SK-MEL-5 (cell line): Measurements from ENCODE around the gene PRKCZ. TPM values are rescaled to one million over a fixed set of nuclear protein-coding genes. Genes with fewer than 3 reads are reported as not detected.

ENCODE experiments used
- DNase-seq: peaks from one replicate; pipeline ENCODE4 v3.0.0-alpha.2; 2016; ENCODE audit warnings: low read depth, low spot score
- in situ Hi-C: cut with HindIII; loops from 2 replicates; pipeline ENCODE4 v1.10.0; 2016; ENCODE audit warnings: low sequenced_read_pairs, high pct_unique_total_duplicates, low pct_unique_long_range_greater_than_20kb
- total RNA-seq: library from RNA; depleted of rRNA; stranded (reverse); fragments of >200 nt; shearing (Covaris generic); gene quantifications from 2 replicates; pipeline ENCODE4 v1.2.3, GENCODE V29; 2014

The PRKCZ gene
- total RNA-seq, 1 experiment from 2014 or later = 19.8 TPM

DNA sequence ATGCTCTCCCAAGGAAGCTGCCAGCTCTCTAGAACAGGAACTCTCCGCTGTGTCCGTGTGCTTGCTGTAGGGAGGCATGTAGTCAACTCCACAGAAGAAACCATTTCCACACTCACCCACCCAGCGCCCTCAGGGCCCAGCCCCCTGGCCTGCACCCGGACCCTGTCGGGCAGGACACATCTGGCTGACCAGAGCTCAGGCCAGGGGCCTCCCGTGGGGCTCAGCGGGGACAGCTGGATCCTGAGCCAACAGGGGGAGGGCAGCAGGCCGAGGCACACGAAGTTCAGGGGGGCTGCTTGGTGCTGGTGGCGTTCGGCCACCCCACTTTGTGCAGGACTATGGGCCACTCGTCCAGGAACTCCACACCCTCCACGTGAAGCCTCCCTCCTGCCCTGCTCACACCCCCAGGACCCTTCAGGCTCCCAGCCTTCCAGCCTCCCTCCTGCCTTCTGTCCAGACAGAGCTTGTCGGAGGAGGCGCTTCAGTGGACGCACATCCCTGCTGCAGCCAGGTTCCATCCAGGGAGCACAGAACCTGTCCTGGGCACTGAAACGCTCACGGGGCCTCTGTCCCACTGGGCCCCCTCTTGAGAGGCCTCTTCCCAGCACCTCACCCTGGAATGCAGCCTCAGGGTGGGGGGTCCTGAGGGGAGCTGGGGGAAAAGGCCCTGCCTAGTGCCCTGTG, 159.3 kb downstream of the PRKCZ start:
- in situ Hi-C loops = no loop called here

DNA sequence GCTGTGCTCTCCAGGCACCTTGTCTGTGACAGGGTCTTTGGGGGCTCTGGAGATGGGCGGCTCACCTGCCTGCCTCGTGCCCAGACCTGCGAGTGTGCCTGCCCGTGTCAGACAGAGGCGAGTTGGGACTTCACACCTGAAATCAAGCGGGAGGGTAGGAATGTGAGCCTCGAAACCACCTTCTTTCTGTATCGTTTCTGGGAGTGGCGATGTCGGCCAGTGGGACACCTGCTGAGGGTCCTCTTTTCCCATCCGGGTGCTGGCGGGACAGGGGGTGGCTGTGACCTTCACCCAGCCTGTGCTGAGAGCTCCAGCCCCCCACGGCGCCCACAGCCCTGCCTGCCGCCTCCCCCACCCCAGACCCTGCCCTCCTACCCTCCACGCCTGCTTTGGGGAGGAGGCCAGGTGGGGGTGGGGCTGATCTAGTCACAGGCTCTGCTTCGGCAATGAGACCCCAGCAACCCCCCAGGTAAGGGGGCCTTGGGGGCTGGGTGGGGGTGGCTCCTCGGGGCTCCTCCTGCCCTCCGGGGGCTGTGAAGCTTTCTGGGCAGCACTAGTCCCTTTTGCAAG, 160.0 kb downstream of the PRKCZ start:
- in situ Hi-C loops = no loop called here
- DNase-seq = no peak

More for the DNA sequence above, 159.3 kb downstream of the PRKCZ start:
- no peak for DNase-seq

DNA sequence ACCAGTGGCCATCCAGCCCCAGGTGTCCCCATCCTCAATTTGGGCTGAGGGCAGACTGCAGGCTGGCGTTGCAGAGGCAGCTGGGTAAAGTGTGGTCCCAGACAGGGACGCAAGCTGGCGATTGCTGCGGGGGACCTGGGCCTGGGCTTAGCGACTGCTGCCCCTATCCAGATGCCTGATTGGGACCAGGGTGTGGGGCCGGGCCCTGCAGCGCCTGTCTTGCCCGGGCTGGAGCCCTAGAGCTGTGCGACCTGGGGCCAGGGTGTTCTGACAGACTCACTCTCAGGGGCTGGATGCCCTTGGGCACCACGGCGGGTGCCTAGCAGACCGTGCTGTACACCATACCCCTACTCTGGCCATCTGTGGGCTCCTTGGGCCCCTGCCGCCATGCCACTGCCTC, 160.6 kb downstream of the PRKCZ start:
- in situ Hi-C loops = no loop called here
- DNase-seq = no peak

DNA sequence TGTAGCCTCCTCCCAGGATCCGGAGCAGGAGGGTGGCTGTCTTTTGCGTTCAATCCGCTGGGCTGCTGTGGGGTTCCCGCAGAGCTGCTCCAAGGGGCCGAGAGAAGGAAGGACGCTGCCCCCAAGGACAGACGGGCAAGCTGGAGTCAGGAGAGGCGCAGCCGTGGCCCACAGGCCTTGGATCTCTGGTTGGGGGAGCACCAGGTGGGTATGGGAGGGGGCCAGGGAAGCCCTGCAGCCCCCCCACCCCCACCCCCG, 162.0 kb downstream of the PRKCZ start:
- in situ Hi-C loops = no loop called here
- no peak for DNase-seq

DNA sequence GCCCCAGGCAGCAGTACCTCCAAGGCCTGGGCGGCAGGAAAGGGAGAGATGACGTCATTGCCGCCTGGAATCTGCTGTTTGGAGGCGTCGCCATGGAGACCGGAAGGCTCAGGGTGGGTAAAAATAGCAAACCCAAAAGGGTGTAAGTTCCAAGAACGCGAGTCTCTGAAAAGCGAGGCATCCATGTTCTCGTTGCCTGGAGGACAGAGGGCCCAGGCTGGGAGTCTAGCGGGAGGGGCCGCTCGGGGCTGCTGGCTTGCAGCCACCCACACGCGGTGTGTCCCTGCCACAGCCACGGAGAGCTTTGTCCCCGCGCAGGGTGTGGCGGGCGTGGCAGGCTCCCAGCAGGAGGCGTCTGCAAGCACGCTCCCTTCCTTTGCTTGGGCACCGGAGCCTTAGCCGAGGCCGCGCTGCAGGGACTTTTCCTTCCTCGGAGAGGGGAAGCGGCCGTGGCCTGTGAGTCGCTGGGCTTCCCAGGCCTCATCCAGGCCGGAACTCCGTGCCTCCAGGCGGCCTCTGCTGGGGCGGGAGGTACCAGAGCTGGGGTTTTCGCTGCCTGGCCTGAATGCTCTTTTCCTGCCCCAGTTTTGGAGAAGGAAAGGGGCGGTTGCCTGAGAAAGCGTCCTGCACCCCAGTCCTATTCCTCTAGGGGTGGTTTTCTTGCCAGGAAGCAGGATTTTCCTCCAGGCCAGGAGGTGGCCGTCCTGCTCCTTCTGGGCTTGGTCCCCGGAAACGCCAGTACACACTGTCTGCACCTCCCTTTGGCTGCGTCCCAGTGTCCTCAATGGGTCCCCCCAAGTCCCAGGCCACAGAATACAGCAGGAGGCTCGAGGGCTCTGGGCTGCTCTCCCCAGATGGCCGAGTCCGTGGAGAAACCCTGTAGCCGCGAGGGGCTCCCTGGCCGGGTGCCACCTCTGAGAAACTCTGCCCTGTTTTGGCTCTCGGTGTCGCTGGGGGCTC, 162.6 kb downstream of the PRKCZ start:
- DNase-seq = peak; percentile 84
- in situ Hi-C loops = no loop called here

DNA sequence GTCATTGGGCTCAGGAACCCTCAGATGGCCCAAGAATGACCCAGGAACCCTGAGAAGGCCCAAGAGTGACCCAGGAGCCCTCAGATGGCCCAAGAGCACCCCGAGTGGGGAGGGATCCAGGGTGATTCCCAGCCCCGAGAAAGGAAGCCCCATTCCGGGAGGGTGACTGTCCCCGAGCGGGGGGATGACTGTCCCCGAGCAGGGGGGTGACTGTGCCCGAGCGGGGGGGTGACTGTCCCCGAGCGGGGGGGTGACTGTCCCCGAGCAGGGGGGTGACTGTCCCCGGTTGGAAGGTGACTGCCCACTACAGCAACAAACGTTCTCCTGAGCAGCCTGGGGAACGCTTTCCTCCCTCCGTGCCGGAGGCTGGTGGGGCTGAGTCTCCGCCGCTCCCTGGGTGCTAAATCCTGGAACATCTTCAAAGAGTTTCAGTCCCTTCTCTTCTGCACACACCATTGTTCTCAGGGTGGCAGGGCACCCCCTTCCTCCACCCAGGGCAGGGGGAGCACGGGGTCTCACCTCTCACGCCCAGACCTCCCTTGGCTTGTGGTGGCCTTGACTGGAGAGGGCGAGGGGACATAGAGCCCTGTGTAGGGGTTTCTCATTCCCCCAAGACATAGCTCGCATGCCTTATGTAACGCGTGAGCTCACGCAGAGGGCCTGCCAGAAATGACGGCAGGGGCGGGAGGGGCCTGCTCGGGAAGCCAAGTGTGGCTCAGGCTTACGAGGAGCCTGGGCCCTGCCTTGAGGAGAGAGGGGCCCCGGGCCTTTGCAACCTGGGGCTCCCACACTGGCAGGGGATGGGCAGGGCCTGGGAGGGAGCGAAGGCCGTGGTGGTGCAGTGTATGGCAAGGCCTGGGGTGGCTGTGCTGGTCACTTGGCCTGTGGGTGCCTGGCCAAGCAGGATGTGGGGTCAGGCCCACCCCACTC, 163.6 kb downstream of the PRKCZ start:
- no peak for DNase-seq
- in situ Hi-C loops = no loop called here

DNA sequence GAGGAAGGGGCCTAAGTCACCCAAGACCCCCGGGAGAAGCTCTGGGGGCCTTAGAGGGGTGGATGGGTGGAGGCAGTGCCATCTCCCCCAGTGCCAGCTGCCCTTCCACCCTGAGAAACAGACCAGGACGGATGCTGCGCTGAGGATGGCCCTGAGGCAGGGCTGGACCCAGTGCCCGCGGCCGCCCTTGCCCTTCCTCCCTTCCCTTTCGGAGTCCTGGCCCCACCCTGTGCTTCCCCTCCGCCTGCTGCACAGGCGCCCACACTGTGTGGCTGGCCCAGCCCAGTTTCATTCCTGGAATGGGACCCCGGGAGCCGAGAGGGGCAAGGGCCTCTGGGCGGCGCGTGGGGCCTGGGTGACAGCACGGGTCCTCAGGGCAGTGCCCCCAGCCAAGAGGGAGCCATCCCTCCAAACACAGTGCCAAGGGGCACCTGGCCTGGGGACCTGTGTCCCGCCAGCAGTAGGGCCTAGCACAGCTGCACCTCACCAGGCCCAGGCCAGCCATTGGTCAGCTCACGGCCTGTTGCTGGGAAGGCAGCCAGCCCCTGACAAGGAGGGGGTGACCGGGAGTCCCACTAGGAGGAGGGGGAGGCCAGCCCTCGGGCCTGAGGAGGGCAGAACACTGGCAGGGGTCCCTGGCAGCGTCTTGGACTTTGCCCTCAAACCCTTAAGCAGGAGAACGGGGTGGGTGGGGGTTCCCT, 164.5 kb downstream of the PRKCZ start:
- DNase-seq = no peak
- in situ Hi-C loops = no loop called here

DNA sequence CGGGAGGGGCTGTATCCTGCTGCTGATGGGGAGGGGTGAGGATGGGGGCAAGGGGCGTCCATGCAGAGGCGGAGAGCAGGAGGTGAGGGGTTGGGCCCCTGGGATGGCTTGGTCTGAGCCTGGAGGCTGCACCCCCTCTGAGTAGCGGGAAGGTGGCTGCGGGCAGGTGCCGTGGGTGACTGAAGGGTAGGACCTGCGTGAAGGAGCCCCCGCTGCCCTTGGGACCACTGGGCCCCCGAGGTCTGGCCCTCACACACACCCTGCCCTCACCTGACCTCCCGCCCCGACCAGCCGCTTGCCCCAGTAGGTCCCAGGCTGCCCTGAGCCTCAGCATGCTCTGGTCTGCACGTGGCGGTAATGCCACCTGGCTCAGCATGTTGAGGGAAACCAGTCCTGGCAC, 165.1 kb downstream of the PRKCZ start:
- in situ Hi-C loops = no loop called here
- DNase-seq = no peak

DNA sequence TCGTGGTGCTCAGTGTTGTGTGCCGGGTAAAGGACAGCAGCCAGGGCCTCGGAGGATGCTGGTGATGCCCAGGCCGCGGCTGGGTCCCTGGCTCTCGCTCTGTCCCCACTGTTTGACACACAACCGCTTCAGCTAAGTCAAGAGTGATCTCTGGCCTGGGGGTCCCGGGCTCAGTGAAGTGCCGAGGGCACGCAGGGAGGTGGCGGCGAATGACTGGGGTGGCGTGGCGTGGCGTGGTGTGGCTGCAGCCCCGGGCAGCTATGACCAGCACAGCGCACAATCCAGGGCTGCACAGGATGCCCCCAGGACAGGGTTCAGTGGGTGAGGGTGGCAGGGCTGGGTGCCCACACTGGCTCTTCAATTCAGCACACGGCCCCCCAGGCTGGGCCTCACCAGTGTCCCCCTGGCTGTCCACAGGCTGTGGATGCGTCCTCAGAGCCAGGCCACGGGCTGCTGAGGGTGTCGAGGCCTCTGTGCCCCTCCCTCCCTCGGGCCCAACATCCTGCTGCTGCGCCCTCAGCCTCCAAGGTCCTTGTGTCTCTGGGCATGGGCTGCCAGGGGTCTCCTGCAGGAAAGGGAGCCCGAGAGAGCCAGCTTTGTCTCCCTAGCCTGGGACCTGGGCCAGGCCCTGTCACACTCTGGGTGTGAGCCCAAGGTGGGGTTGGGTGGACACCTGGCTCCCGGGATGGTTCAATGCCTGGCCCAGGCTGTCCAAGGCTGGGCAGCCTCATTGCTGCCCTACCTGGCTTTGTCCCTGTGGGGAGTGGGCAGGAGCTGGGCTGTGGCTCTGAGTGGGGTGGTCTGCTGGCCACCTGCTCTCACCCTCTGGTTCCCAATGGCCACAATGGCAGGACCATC, 165.9 kb downstream of the PRKCZ start:
- in situ Hi-C loops = no loop called here
- DNase-seq = no peak

DNA sequence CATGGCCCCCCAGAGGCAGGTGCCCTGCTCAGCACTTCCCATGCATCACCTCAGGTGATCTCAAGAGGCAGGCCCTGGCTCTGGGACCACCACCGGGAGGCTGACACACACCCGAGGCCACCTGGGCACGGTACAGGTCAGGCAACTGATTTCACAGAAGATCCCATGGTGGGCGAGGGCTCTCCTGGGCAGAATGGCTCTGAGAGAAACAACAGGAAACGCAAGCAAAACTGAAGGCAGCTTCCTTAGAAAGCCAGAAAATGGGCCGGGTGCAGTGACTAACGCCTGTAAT, 166.5 kb downstream of the PRKCZ start:
- in situ Hi-C loops = no loop called here
- DNase-seq = no peak

DNA sequence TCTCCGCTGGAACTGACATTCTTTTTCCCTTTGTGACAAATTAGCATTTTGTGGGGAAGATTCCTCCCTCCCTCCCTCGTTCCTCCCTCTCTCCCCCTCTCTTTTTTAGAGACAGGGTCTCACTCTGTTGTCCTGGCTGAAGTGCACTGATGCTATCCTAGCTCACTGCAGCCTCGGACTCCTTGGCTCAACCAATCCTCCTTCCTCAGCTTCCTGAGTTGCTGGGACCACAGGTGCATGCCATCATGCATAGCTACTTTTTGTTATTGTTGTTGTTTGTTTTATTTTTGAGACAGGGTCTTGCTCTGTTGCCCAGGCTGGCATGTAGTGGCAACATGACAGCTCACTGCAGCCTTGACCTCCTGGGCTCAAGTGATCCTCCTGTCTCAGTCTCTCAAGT, 171.1 kb downstream of the PRKCZ start:
- DNase-seq = no peak
- in situ Hi-C loops = no loop called here

DNA sequence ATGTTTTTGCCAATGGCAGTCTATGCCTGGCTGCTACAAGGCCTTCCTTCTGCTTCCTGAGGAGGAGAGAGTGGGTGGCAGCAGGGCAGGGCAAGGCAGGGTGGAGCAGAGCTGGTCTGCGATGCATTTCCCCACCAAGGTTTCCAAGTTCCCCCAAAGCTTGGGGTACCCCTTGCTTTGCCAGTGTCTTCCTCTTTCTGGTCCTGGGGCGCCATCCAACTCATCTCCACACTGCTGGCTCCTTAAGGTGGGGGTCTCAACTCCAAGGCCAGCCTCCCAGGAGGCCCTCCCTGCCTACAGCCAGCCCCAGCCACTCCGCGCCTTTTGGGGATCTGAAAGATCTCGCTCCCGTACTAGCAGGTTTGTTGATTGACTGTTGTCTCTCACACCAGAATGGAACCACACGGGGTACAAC, 174.0 kb downstream of the PRKCZ start:
- no peak for DNase-seq
- in situ Hi-C loops = no loop called here

DNA sequence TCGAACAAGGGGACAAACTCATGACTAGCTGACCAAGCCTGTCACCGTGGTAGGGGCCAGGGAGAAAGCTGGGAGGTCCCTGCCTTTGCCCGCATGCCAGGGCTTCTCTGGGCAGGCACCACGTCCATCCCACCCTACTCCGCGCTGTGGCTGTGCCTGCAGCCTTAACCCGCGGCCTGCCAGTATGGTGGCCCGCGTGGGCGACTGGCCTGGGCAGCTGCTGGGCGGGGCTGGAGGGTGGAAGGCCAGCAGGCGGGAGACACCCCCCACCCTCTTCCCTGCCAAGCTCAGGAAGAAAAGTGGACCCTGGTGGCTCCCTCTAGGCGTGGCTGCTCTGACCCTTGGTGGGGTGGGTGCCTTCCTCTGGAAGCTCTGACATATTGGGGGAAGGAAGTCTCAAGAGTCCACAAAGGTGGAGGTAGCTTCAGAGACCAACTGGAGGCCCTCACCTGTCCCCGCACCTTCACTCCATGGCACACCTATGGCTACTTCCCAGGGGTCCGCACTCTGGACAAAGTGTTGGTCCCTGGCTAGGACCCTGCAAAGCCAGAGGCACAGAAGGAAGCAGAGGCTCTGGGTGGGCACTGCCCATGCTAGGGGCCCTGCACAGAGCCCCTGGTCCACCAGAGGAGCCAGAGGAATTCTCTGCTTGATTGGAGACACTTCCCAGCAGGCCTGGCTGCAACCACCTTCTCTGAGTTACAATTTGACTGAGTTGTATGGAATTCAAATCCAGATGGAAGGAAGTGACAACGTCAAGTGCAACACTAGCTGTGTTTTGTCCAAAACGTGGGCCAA, 174.6 kb downstream of the PRKCZ start:
- DNase-seq = no peak
- in situ Hi-C loops = no loop called here

DNA sequence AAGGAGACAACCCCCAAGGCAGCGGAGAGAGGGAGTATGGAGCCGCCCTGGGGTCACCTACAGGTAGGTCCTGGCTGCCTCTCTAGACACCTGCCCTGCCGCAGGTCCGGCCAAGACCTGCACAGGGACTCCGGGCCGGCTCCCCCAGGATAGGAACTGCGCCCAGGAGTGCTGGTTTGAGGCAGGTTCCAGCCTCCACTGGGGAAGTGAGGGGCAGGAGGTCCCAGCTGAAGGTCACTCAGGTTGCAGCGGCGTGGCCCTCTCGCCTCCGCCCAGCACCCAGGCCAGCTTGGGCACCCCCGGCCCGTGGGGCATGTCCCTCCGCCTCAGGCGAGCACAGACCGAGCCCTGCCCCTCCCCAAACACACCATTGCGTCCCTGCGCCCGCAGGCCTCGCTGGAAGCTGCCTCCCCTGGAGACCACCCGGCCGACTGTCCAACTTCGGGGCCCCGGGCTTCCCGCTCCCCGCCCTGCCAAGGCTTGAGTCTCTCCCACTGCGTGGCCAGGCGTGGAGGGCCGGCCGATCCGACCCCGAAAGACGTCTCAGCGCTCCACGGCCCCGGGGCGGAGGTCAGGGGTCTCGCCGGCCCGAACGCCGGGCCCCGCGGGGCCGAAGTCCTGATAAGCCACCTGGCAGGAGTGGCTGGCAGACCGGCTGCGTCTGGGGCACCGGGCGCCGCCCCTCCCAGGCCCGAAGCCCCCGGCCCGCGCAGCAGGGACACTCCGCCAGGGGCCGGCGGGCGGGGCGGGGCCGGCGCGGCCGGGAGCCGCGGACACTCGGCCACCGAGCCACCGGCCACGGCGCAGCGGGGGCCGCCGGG, 176.5 kb downstream of the PRKCZ start:
- in situ Hi-C loops = no loop called here

More for the DNA sequence above, 176.5 kb downstream of the PRKCZ start:
- DNase-seq = no peak
